Neuronal stem cell (in vitro differentiated cells): ENCODE data around the gene RIPK3.
"Not testable (repeated sequence)": the region's sequence is repeated elsewhere in the genome, so short reads cannot be mapped to it uniquely, and the experiment has no call there.

ENCODE experiments used
- DNase-seq: peaks from one replicate; pipeline ENCODE4 v3.0.0-alpha.2; 2013; ENCODE audit warnings: low spot score
- H2AFZ ChIP-seq: one replicate; pipeline ENCODE4 v1.6.1; 2013; ENCODE audit warnings: mild to moderate bottlenecking, low read length, inconsistent platforms
- H2AK5ac ChIP-seq: 2 replicates; pipeline ENCODE4 v1.6.1; 2013; ENCODE audit warnings: low read depth, mild to moderate bottlenecking, inconsistent platforms, low read length, moderate library complexity, mixed read lengths
- H2BK120ac ChIP-seq: 2 replicates; pipeline ENCODE4 v1.6.1; 2013; ENCODE audit warnings: low read depth, mild to moderate bottlenecking, inconsistent platforms, low read length, moderate library complexity, mixed read lengths
- H2BK12ac ChIP-seq: one replicate; pipeline ENCODE4 v1.6.1; 2013; ENCODE audit warnings: low read length, inconsistent platforms
- H2BK15ac ChIP-seq: 2 replicates; pipeline ENCODE4 v1.6.1; 2013; ENCODE audit warnings: mild to moderate bottlenecking, low read length, inconsistent platforms, mixed read lengths
- H2BK5ac ChIP-seq: one replicate; pipeline ENCODE4 v1.6.1; 2013; ENCODE audit warnings: inconsistent platforms, mild to moderate bottlenecking, low read length, moderate library complexity
- H3K14ac ChIP-seq: one replicate; pipeline ENCODE4 v1.6.1; 2013; ENCODE audit warnings: low read length, inconsistent platforms
- H3K18ac ChIP-seq: 2 replicates; pipeline ENCODE4 v1.6.1; 2013; ENCODE audit warnings: low read length, inconsistent platforms
- H3K23ac ChIP-seq: 2 replicates; pipeline ENCODE4 v1.6.1; 2013; ENCODE audit warnings: low read depth, mild to moderate bottlenecking, mixed read lengths, low read length, inconsistent platforms; ENCODE audit not compliant: poor library complexity
- H3K27ac ChIP-seq: replicated peaks from 3 replicates; pipeline ENCODE4 v1.5.1; 2013; ENCODE audit warnings: low read length, inconsistent platforms
- H3K27me3 ChIP-seq, 3 experiments: 2 replicates each; pipeline ENCODE4 v1.6.1; 2013; ENCODE audit warnings: low read length in 3 of 3, mild to moderate bottlenecking in 2 of 3, inconsistent platforms in 1 of 3, low read depth in 1 of 3, mixed read lengths in 1 of 3, moderate library complexity in 1 of 3; ENCODE audit not compliant: control insufficient read depth in 3 of 3, insufficient read depth in 3 of 3
- H3K36me3 ChIP-seq, 2 donors: replicated peaks in 1 of 2; 2 replicates each; pipeline ENCODE4 v1.6.1; 2013; ENCODE audit warnings: low read length in 2 of 2; ENCODE audit not compliant: control insufficient read depth in 2 of 2, insufficient read depth in 2 of 2
- H3K4ac ChIP-seq: 2 replicates; pipeline ENCODE4 v1.6.1; 2013; ENCODE audit warnings: inconsistent platforms, mild to moderate bottlenecking, low read length, moderate library complexity
- H3K4me1 ChIP-seq, 2 donors: 1 replicate in 1 of 2; 2 replicates in 1 of 2; pipeline ENCODE4 v1.6.1; 2013; ENCODE audit warnings: low read length in 2 of 2, low read depth in 1 of 2; ENCODE audit not compliant: control insufficient read depth in 2 of 2, insufficient read depth in 1 of 2
- H3K4me2 ChIP-seq: one replicate; pipeline ENCODE4 v1.6.1; 2013; ENCODE audit warnings: mild to moderate bottlenecking, low read length, inconsistent platforms; ENCODE audit not compliant: insufficient read depth, poor library complexity, severe bottlenecking
- H3K4me3 ChIP-seq, 2 donors: 2 replicates each; pipeline ENCODE4 v1.5.1; 2013; ENCODE audit warnings: low read length in 2 of 2, mild to moderate bottlenecking in 2 of 2, inconsistent platforms in 1 of 2, moderate library complexity in 1 of 2
- H3K79me1 ChIP-seq: one replicate; pipeline ENCODE4 v1.6.1; 2013; ENCODE audit warnings: low read depth, mild to moderate bottlenecking, inconsistent platforms, low read length, moderate library complexity
- H3K9ac ChIP-seq: one replicate; pipeline ENCODE4 v1.6.1; 2013; ENCODE audit warnings: mild to moderate bottlenecking, low read depth, low read length, inconsistent platforms; ENCODE audit not compliant: poor library complexity
- H3K9me3 ChIP-seq, 2 donors: replicated peaks in 1 of 2; 2 replicates each; pipeline versions ENCODE3 to v1.6.1; 2013; ENCODE audit warnings: low read length in 2 of 2, mild to moderate bottlenecking in 2 of 2, inconsistent platforms in 1 of 2, low read depth in 1 of 2, mixed read lengths in 1 of 2, moderate library complexity in 1 of 2; ENCODE audit not compliant: control insufficient read depth in 2 of 2, insufficient read depth in 1 of 2
- H4K8ac ChIP-seq: one replicate; pipeline ENCODE4 v1.6.1; 2013; ENCODE audit warnings: low read depth, mild to moderate bottlenecking, inconsistent platforms, low read length, moderate library complexity
- H4K91ac ChIP-seq: one replicate; pipeline ENCODE4 v1.6.1; 2013; ENCODE audit warnings: low read length, low read depth, mild to moderate bottlenecking, inconsistent platforms; ENCODE audit not compliant: poor library complexity
- WGBS, 2 donors: extraction: QIAGEN DNeasy Blood & Tissue Kit; methylation state at CpG; one replicate each; pipeline ENCODE4 v1.1.7; 2013; ENCODE audit warnings: missing lambda C conversion rate in 2 of 2, mixed read lengths in 1 of 2; ENCODE audit not compliant: insufficient read length in 2 of 2, insufficient replicate concordance in 1 of 2; ENCODE audit errors: extremely low coverage in 2 of 2; 5-methylcytosine and 5-hydroxymethylcytosine counted together

RIPK3 gene

DNA sequence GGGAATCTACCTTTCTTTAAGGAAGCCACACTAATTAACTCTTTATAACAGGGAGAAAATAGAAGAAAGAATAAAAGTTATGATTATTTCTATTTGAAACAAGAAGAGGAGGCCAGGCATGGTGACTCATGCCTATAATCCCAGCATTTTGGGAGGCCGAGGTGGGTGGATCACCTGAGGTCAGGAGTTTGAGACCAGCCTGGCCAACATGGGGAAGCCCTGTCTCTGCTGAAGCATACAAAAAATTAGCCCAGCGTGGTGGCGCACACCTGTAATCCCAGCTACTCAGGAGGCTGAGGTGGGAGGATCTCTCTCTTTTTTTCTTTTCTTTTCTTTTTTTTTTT is 14.7 kb upstream of the RIPK3 start:
- not testable (repeated sequence) for H3K23ac ChIP-seq, H3K27ac ChIP-seq, H3K4me3 ChIP-seq, H3K9me3 ChIP-seq, H2AFZ ChIP-seq, H2BK12ac ChIP-seq, H2BK15ac ChIP-seq, H3K4me1 ChIP-seq, H3K4ac ChIP-seq, H3K79me1 ChIP-seq, DNase-seq, H3K9ac ChIP-seq, H3K4me2 ChIP-seq, H2BK5ac ChIP-seq, H2BK120ac ChIP-seq, H4K8ac ChIP-seq, H3K14ac ChIP-seq, H3K18ac ChIP-seq, H2AK5ac ChIP-seq, H3K36me3 ChIP-seq, H4K91ac ChIP-seq
- peaks cover 0 to 50% (median 14%) of the 10 kb centered on the region in 3 experiments for H3K27me3 ChIP-seq
- no CpG with 5 or more reads among the region's 3 CpGs for WGBS, 2 donors

GRCh38 chr14:24353559-24354481 is 14.0 kb upstream of the RIPK3 start:
- H3K14ac ChIP-seq, result no peak overlapping the region
- H3K9me3 ChIP-seq, result no peaks in the 10 kb centered on the region
- no peak overlapping the region for H4K91ac ChIP-seq
- H3K27me3 ChIP-seq, result peaks cover 0 to 54% (median 14%) of the 10 kb centered on the region in 3 experiments
- no peak overlapping the region for H3K23ac ChIP-seq
- H3K79me1 ChIP-seq, result no peaks in the 10 kb centered on the region
- no peak overlapping the region for H4K8ac ChIP-seq
- no peak overlapping the region for H2BK5ac ChIP-seq
- H2AK5ac ChIP-seq, result no peak overlapping the region
- H3K4me2 ChIP-seq, result no peak overlapping the region
- no CpG with 5 or more reads among the region's 5 CpGs for WGBS, 2 donors
- no peak overlapping the region for H2BK15ac ChIP-seq
- no peak overlapping the region for H2BK120ac ChIP-seq
- no peak overlapping the region for H2AFZ ChIP-seq
- H3K36me3 ChIP-seq, result no peaks in the 10 kb centered on the region
- no peak for DNase-seq
- H3K18ac ChIP-seq, result no peak overlapping the region
- no peak overlapping the region for H3K4ac ChIP-seq
- H2BK12ac ChIP-seq, result no peak overlapping the region
- no peak overlapping the region for H3K27ac ChIP-seq
- H3K9ac ChIP-seq, result no peak overlapping the region
- no peaks in the 10 kb centered on the region for H3K4me1 ChIP-seq
- no peak overlapping the region for H3K4me3 ChIP-seq

- peaks cover 0 to 60% (median 14%) of the 10 kb centered on the region in 3 experiments for H3K27me3 ChIP-seq
- H3K4me1 ChIP-seq, result no peaks in the 10 kb centered on the region
- H3K4me2 ChIP-seq, result no peak overlapping the region
- no peak overlapping the region for H3K27ac ChIP-seq
- DNase-seq, result no peak
- H3K4ac ChIP-seq, result no peak overlapping the region
- H4K8ac ChIP-seq, result no peak overlapping the region
- no peak overlapping the region for H3K9ac ChIP-seq
- no peak overlapping the region for H2AFZ ChIP-seq
- no peak overlapping the region for H2BK15ac ChIP-seq
- no peaks in the 10 kb centered on the region for H3K36me3 ChIP-seq
- no peaks in the 10 kb centered on the region for H3K9me3 ChIP-seq
- no peak overlapping the region for H3K14ac ChIP-seq
- WGBS, 2 donors, result no CpG with 5 or more reads among the region's 4 CpGs
- H2BK120ac ChIP-seq, result no peak overlapping the region
- H2AK5ac ChIP-seq, result no peak overlapping the region
- no peak overlapping the region for H2BK12ac ChIP-seq
- no peaks in the 10 kb centered on the region for H3K79me1 ChIP-seq
- H2BK5ac ChIP-seq, result no peak overlapping the region
- H4K91ac ChIP-seq, result no peak overlapping the region
- no peak overlapping the region for H3K23ac ChIP-seq
- H3K18ac ChIP-seq, result no peak overlapping the region
- H3K4me3 ChIP-seq, result no peak overlapping the region
Observed at GRCh38 chr14:24351517-24351916, 11.7 kb upstream of the RIPK3 start.

DNA sequence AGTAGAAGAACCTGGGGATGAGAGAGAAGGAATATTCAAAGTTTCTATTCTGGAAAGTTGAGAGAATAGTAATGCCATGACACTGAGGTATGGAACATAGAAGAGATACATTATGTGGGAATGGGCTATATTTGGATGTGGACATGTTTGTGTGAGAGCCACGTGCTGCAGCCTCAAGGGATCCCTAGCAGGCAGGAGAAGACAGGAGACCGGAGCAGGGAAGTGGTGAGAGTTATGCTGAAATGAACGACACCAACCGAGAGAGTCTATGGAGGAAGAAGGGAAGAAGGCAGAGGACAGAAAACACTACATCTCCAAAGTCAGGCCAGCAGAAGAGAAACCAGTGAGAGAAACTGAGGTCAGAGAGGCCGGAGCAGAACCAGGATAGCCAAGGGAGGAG is 10.0 kb upstream of the RIPK3 start:
- WGBS, 2 donors, result no CpG with 5 or more reads among the region's 5 CpGs
- H3K27ac ChIP-seq, result no peak overlapping the region
- no peaks in the 10 kb centered on the region for H3K79me1 ChIP-seq
- H3K9ac ChIP-seq, result no peak overlapping the region
- H2BK15ac ChIP-seq, result no peak overlapping the region
- no peak overlapping the region for H4K8ac ChIP-seq
- no peak overlapping the region for H3K4ac ChIP-seq
- no peak overlapping the region for H3K4me3 ChIP-seq
- DNase-seq, result no peak
- no peak overlapping the region for H3K4me2 ChIP-seq
- H2BK12ac ChIP-seq, result no peak overlapping the region
- H3K27me3 ChIP-seq, result peaks cover 0 to 73% (median 14%) of the 10 kb centered on the region in 3 experiments
- H3K36me3 ChIP-seq, result no peaks in the 10 kb centered on the region
- H3K4me1 ChIP-seq, result no peaks in the 10 kb centered on the region
- no peak overlapping the region for H2AFZ ChIP-seq
- H2BK5ac ChIP-seq, result no peak overlapping the region
- H2AK5ac ChIP-seq, result no peak overlapping the region
- no peaks in the 10 kb centered on the region for H3K9me3 ChIP-seq
- no peak overlapping the region for H4K91ac ChIP-seq
- no peak overlapping the region for H3K23ac ChIP-seq
- no peak overlapping the region for H3K14ac ChIP-seq
- no peak overlapping the region for H3K18ac ChIP-seq
- H2BK120ac ChIP-seq, result no peak overlapping the region
